GM21515 (cell line): Measurements from ENCODE around the gene SNAP25.

Source experiments
- ATAC-seq: cut with Tn5 transposase; IDR thresholded peaks from one replicate; pipeline ENCODE4 v1.9.1; 2021; ENCODE audit not compliant: unreplicated experiment

The SNAP25 gene

DNA sequence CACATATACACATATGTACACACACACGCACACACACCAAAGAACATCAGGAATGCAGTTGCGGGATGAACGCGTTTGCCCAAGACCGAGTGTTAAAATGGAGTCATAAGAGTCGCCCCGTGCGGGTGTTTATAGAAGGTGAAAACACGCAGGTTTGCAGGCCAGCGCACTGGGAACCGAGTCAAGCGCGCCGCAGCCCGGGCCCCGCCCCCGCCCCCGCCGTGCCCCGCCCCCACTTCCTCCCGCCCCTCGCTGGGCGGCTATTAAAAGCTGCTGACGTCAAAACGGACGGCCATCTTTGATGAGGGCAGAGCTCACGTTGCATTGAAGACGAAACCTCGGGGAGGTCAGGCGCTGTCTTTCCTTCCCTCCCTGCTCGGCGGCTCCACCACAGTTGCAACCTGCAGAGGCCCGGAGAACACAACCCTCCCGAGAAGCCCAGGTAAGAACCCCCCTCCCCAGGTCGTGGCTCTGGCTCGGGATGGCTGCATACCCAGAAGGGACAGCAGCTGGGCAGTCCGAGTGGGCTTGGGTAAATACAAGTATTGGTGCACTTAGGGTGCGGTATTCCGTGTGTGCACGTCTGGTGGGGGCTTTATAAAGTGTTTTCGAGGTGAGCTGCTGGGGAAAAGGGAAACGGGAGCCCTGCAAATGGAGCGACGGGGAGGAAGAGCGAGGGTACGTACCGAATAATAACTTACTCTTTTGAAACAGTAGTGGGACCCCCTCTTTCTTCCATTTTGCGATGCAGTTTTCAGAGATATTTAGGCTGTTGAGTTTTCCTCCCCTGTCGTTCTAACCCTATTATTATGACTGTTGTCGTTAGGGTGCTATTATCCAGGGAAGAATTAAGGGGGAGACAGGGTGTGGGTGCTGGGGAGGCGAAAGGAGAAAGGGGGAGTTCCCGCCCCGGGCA, at the start of gene SNAP25:
Gene SNAP25 (plus strand): TSS at position 295 of the 916 bp plus-strand sequence. CDS start 56,662 bp downstream, outside the sequence.
- ATAC-seq: no peak

DNA sequence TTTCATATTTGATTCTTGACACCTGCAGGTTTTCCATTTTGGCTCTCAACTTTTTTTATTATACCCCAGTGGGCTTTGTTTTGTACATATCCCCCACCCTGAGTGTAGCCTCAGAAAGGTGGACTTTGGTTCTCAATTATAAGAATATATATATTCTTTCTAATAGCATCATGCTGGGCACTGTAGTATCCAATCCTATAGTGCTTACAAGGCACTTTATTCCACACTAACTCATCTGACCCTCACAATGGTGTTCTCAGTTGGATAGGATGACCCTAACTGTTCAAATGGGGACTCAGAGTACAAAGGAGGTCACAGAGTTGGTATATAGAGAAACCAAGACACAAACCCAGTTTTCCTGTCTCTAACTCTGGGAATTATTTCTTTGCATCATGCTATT, 48.9 kb upstream of the SNAP25 start:
- ATAC-seq: no peak

DNA sequence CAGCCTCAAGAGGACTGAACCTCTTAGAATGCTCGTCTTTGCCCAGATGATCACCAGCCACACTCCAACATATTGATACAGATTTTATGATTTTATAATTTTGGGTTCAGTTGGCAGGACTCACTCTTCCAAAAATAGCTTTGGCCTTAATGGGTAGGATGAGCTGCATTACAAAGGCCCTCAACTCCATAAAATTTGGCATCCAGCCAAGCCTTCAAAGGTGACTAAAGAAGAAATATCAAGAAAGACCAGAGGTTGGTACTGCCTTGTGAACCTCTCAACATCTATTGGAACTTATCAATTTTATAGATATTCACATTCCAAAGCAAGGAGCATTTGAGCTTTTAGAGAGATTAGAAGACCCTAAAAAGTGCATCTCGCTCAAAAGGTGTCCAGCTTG, 48.4 kb upstream of the SNAP25 start:
- ATAC-seq: no peak

DNA sequence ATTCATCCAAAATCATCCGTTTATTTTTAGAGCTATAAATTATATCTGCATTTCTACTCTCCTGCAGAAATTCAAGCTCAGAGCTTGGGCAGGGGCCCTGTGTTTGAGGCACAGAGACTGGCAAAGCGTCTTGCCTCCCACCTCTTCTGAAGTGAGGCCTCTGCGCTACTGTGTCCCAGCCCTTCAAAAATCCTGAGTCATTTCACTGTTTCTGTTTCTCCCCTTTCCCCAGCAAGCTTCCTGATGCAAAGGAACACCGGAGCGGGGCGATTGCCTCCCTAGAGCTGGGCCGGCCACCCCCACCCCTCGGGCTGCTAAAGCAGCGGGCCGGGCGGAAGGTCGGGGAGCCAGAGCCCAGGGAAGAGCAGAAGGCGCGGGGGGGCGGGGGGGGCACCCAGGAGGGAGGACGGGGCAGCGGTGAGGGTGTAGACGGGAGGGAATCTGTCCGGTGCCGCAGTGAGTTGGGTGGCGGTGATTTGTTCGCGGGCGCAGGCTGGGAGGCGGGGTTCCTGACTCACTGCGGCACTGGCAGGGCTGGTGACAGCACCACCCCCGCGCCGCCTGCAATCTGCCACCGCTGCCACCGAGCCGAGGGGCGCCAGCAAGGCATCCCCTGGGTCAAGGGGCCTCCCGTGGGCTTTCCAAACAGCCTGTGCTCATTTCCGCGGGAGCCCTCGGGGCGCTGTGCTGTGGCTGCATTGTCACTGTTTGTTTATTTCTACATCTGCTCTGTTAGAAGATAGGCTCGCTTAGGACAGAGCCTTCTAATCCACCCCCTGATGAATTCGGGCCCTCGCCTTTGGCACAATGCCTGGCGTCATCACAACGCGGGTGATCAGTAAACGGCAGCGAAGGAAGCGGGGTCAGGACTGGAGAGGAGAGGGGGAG, 46.5 kb upstream of the SNAP25 start:
- no peak for ATAC-seq

DNA sequence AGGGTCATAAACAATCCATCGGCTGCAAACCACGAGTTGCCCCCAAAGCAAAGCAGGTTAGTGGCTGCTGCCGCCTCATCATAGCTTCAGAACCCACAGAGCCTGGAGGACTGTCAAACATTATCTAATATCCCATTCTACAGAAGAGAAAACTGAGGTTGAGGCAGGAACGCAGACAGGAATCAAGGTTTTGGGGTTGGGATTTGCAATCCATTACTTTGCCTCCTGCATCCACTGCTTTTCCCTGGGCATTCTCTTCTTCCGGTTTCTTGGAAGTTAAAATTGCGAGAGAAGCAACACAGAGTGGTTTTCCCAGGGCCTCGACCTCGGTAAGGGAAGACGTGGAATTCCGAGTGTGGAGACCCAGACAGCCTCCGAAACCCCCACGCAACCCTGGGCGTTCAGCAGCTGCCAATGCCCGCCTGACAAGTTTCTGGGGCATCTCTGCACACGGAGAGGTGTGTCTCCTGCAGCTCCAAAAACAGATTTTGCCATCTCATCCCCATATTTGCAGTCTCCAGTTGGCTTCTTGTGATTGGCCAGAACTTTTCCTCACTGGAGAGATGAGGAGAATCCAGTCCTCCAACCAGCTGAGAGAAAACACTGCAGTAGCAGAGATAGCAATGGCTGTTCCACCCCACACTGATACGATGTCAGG, 45.5 kb upstream of the SNAP25 start:
- no peak for ATAC-seq

DNA sequence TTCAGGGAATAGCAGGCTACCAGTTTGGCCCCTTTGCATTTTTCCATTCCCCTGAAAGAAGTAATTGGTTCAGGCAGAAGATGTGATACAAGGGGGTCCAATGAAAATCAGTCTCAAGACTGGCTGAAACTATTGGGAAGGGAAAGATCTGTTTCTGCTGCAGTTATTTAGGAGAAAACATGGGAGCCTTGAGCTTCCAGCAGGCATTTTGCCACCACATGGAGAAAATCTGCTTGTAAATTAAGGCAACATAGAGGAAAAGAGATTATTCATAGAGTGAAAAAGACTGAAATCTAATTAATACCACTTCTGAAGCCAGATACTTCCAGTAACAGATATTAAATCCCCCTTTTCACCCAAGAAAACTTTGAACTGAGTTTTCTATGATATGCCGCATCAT, 44.2 kb upstream of the SNAP25 start:
- ATAC-seq: no peak

DNA sequence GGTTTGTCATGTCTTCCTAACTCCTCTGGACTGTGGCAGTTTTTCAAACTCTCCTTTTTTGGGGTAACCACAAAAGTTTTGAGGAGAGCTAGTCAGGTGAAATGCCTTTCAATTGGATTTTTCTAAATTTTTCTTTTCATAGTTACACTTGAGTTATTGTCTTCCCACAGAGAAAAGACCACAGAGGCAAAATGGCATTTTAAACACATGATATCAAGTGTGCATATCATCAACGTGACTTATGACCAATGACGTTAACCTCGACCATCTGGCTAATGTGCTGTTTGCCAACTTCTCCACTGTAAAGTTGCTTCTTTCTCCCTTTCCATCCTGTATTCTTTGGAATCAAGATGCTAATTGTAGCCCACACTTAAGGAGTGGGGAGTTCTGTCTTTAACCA, 41.3 kb upstream of the SNAP25 start:
- ATAC-seq: no peak

DNA sequence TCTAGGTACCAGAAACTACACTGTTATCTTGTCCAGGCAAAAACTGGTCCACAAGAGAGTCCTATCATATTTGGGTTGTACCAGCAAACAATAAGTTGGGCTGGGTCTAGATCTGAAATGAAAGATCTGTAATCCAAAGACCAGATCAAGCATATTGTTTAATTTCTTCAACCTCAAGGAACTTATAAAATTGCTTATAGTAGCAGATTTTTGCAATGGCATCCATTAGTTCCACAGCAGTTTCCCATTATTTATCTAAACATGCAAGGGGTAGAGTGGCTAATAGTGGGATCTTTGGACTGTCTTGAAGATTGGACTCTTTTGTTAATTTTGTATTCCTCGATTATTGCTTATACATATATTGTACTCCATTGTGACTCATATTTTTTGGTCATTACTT, 40.5 kb upstream of the SNAP25 start:
- no peak for ATAC-seq

DNA sequence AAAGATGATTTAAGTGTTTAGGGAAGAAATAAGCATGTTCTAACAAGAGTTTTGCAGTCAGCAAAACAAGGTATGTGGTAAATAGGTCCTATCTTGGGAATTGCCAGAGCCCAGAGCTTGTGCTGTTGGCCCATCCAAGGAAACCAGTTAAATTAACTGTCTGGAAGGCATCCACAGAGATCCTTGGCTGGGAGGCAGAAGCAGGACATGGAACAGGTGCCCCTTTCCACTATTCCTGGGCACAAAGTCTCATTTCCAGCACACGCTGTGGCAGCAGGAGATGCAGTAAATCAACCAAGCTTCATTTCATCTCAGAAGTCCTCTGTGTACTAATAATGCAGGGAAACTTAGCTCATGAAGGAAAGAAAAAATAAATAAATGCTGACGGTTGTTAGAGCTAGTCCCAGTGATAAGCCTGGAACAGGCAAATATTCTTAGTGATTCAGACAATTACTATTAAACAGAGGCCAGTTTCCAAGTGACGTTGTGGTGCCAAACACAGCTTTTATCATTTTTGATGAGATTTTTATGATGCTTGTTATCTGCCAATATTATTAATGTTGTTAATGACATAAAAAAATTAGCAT, 39.8 kb upstream of the SNAP25 start:
- ATAC-seq: no peak

DNA sequence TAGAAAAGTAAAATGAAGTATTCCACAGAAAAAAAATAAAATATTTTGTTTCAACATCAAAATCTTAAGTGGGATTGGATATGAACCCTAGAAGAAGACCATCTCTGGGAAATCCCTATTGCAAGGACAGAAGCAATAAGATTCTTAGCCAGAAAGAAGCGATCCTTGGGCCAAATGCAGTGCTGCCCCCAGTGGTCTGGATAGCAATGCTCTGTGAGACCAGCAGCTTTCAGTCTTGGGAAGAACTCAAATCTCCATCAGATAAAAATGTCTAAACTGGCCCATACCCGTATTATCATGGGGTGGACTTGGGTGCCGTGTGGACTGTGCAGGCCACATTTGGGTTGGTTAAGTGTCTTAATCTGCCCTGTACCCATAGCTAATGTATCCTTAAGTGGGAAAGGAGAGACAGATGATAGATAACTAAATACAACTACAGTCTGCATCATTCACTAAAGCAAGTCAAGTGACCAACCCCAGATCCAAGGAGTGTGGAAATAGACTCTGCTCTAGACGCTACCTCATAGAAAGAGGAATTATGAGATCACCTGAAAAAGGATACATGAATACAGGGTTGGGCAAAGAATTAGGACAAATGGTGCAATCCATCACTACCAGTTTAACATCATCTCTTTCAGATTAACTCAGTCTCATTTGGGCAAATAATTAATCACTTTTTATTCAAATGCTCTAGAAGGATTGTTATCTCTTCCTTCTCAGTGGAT, 38.9 kb upstream of the SNAP25 start:
- ATAC-seq: no peak

DNA sequence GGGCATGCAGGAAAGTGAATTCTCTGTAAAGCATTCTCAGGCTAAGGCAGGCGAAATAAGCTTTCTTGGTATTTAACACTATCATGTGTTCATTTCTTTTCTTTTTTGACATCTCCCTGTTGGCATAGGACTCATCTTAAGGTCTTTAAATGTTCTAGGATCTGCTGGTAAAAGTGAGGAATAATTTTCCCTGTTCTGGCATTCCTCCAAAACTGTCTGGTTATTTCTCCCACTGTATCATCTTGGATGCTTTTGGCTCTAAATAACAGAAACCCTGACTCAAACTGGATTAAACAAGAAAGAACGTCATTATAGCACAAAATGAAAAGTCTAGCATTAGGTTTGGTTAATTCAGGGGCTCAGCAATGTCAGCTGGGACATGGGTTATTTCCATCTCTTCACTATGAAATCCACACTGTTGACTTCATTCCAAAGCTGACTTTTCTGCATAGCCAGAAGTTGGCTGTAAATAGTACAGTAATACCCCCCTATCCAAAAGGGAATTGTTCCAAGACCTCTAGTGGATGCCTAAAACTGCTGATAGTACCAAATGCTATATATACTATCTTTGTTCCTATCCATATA, 37.9 kb upstream of the SNAP25 start:
- ATAC-seq: no peak

DNA sequence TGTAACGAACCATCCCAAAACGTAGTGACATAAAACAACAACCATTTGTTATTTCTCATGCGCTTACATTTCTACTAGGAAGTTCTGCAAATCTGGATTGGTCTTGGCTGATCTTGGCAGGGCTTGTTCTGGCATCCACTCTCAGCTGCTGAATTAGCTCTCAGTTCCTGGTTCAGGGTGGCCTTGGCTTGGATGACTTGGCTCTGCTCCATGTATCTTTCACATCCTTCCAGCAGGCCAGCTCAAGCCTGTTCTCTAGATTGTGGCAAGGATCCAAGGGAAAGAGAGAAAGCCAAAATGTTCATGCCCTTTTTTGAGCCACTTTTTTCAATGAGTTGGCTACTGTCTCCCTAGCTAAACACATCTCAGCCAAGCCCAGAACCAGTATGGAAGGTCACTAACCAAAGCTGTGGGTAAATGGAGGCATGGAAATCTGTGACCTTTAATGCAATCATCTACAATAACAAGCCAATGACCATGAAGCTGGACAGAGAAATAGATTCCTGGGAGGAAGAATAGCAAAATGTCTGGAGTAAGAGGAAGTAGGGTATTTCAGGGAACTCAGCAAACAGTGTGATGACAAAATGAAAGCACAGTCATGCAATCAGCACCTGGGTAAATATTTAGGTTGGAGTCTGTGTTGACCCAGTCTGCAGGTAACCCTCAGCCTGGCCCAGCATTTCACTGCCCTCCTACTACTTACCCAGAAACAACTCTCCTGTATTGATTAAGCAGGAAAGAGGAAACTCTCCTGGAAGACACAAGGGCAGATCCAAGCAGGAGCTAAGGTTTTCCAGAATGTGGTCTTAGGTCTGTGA, 32.7 kb upstream of the SNAP25 start:
- no peak for ATAC-seq

DNA sequence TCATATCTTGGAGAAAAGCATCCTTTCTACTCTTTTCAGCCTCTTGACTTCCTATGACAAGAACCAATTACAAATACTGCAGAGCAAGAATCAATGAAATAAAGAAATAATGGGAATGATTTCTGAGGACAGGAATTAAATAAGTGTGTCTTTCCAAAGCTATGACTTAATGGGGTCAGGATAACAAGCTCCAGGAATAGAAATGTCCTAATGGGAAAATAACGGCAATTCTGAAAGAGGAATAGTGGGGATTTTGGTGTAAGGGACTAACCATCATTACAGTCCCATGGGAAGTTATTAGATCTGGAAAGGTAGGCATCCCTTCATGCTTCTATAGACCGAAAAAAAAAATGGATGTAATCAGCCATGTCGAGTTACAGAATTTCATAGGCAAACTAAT, 28.2 kb upstream of the SNAP25 start:
- ATAC-seq: no peak

DNA sequence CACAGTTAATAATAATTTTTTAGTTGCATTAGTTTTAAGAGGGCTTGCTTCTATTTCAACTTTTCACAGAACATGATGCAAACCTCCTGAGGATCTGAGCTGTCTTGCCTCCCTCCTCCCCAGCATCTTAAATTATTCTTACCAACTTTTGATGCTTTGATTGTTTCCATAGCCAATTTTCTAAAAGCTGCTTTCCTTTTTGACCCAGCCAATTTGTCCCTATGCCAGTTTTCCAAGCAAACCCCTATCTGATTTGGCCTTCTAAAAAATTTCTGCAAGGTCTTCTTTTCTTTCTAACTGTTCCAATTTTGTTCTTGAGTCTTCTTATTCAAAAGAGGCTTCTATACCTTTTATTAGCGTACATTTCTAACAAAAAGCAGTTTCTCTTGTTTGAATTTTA, 26.5 kb upstream of the SNAP25 start:
- ATAC-seq: no peak

DNA sequence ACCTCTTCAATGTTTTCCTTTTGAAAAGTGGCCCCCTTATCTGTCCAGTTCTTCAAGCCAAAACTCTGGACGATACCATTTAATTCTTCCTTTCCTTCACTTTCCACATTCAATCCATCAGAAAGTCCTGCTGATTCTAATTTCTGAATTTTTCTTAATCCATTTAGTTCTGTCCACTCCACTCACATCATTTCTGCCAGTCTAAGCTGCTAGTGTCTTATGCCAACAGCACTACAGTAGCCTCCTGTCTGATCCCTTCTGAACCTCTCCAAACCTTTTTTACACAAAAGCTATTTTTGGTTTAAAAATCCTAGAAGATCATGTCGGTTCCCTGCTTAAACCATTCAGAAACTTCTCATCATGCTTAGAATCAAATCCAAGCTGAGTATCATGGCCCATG, 24.5 kb upstream of the SNAP25 start:
- no peak for ATAC-seq

DNA sequence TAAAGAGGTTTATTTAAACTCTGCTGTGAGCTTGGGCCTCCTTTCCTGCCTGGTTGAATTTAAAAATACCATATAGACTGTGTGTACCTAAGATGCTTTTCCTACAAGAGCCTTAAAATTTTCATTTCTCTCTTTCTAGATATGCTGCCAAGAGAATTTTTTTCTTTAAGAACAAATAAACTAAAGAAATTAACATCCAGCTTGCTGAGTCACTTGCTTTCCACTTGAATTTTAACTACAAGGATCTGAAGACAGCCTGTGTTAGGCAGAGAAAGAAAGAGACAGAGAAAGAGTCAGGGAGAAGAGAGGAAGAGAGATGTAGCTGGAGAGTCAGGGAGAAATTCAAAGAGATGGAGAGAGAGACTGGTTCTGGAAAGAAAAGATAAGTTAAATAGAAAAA, 18.3 kb upstream of the SNAP25 start:
- ATAC-seq: no peak

DNA sequence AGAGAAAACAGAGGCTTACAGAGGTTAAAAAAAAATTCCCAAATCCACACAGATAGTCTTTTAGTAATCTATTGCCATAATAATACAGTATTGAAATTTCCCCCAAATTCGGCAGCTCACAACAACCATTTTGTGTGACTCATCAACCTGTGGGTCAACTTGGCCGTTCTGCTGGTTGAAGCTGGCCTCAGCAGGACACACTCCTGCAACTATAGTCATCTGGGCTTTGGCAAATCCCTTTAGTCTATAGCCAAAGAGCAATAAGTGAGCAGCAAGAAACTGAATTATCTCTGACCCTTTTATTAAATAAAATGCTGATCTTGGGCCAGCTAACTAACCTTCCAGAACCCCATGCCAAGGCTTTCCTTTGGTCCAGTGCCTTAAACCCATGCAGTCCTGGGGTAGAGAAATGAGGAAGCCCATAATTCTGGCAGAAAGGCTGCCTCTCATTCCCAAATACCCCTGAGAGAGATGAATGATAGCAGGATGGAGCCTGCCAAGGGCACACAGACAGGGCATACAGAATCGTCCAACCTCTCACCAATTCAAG, 17.2 kb upstream of the SNAP25 start:
- ATAC-seq: no peak

DNA sequence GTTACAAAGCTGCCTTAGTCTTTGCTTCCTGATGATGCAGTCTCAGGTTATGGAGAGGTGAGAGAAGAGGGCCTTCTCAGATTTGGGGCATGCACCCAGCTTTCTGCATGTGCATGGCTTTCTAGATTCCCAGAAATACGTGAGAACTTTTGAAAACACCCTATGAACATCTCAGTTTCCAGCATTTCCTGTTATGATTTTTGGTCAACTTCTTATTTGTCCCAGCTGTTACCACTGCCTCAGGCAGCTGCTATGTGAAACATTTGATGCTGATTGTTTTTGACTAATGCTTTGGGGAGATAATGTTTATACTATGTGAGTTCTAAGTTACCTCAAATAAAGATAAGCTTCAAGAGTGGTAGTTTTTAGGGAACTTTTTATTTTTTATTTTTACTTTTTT, 9.5 kb upstream of the SNAP25 start:
- ATAC-seq: no peak

DNA sequence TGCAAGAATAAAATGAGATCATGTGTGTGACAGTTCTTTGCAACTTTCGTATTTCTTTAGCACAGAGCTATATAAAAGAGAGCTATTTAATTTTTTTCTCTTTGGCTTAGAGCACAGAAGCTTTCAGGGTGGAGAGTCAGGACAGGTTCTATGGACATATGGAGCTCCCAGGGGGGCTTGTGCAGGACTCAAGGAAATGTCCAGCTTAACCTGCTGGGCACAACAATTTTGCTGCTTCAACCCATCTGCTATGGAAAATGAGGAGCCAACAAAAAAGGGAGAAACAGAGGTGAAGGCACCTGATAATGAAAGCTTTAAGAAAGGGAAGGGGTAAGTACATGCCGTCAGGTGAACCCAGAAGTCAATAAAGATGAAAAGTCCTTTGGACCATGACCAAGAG, 5.1 kb upstream of the SNAP25 start:
- no peak for ATAC-seq
